ENCODE results near the gene SOX11.

SOX11 gene

GRCh38 chr2:5740817-5741216 is 48.6 kb downstream of the SOX11 start:
- ATAC-seq, result no peak
- TF ChIP-seq ISL1 (CRISPR knock-in tag; IDR thresholded peaks at IDR 0.05), result no peak
- TF ChIP-seq TCF4 (CRISPR knock-in tag; IDR thresholded peaks at IDR 0.05; ENCODE audit: borderline replicate concordance), result no peak
- no peak for TF ChIP-seq ZNF70 (CRISPR knock-in tag; IDR thresholded peaks at IDR 0.05)
- no peak for TF ChIP-seq ARNTL (CRISPR knock-in tag; IDR thresholded peaks at IDR 0.05; ENCODE audit: borderline replicate concordance, low read depth)
- TF ChIP-seq ZNF8 (CRISPR knock-in tag; IDR thresholded peaks at IDR 0.05), result no peak
- no peak for TF ChIP-seq CSRNP3 (CRISPR knock-in tag; IDR thresholded peaks at IDR 0.05)
- TF ChIP-seq GLIS3 (CRISPR knock-in tag; IDR thresholded peaks at IDR 0.05), result no peak
- no peak for TF ChIP-seq ESRRG (CRISPR knock-in tag; IDR thresholded peaks at IDR 0.05)
- no peak for TF ChIP-seq CREB5 (CRISPR knock-in tag; IDR thresholded peaks at IDR 0.05; ENCODE audit: low read depth)
- TF ChIP-seq ZFP3 (CRISPR knock-in tag; IDR thresholded peaks at IDR 0.05), result no peak
- TF ChIP-seq BACH2 (CRISPR knock-in tag; IDR thresholded peaks at IDR 0.05; ENCODE audit: borderline replicate concordance), result no peak
- TF ChIP-seq ZNF565 (CRISPR knock-in tag; conservative IDR thresholded peaks at IDR 0.05; ENCODE audit: low read depth), result no peak
- TF ChIP-seq CSDC2 (CRISPR knock-in tag; IDR thresholded peaks at IDR 0.05), result no peak
- TF ChIP-seq TOX (CRISPR knock-in tag; IDR thresholded peaks at IDR 0.05; ENCODE audit: borderline replicate concordance), result no peak

- TF ChIP-seq ZNF8 (CRISPR knock-in tag; IDR thresholded peaks at IDR 0.05) (no peak), TSHZ2 (CRISPR knock-in tag; IDR thresholded peaks at IDR 0.05) (no peak), POU6F1 (CRISPR knock-in tag; IDR thresholded peaks at IDR 0.05; ENCODE audit: borderline replicate concordance, low read depth) (no peak), ZNF565 (CRISPR knock-in tag; conservative IDR thresholded peaks at IDR 0.05; ENCODE audit: low read depth) (no peak), BACH2 (CRISPR knock-in tag; IDR thresholded peaks at IDR 0.05; ENCODE audit: borderline replicate concordance) (no peak), ESRRG (CRISPR knock-in tag; IDR thresholded peaks at IDR 0.05) (no peak), RARB (CRISPR knock-in tag; IDR thresholded peaks at IDR 0.05) (no peak), OSR1 (CRISPR knock-in tag; IDR thresholded peaks at IDR 0.05) (no peak), PPARA (CRISPR knock-in tag; IDR thresholded peaks at IDR 0.05; ENCODE audit: borderline replicate concordance) (no peak), ZNF70 (CRISPR knock-in tag; IDR thresholded peaks at IDR 0.05) (no peak), ISL1 (CRISPR knock-in tag; IDR thresholded peaks at IDR 0.05) (no peak), TOX (CRISPR knock-in tag; IDR thresholded peaks at IDR 0.05; ENCODE audit: borderline replicate concordance) (no peak), PATZ1 (CRISPR knock-in tag; IDR thresholded peaks at IDR 0.05; ENCODE audit: borderline replicate concordance) (no peak), ZFP30 (CRISPR knock-in tag; IDR thresholded peaks at IDR 0.05) (no peak), SNAI2 (CRISPR knock-in tag; IDR thresholded peaks at IDR 0.05) (no peak), TCF4 (CRISPR knock-in tag; IDR thresholded peaks at IDR 0.05; ENCODE audit: borderline replicate concordance) (no peak), CREB5 (CRISPR knock-in tag; IDR thresholded peaks at IDR 0.05; ENCODE audit: low read depth) (no peak), ZFP3 (CRISPR knock-in tag; IDR thresholded peaks at IDR 0.05) (no peak), ARNTL (CRISPR knock-in tag; IDR thresholded peaks at IDR 0.05; ENCODE audit: borderline replicate concordance, low read depth) (no peak), CSRNP3 (CRISPR knock-in tag; IDR thresholded peaks at IDR 0.05) (no peak)
- ATAC-seq, result no peak
Observed at GRCh38 chr2:5741242-5741641, 49.1 kb downstream of the SOX11 start.
